Astrocyte (in vitro differentiated cells and primary cell): Measurements from ENCODE around the gene PEX11G. TPM values are rescaled to one million over a fixed set of nuclear protein-coding genes. Genes with fewer than 3 reads are reported as not detected.

Experiments used
- DNase-seq: peaks from one replicate; pipeline ENCODE4 v3.0.0-alpha.2; 2010; ENCODE audit warnings: low read depth
- FAIRE-seq: peaks from 2 replicates; lab custom pipeline; 2011; peaks lifted over from hg19 to GRCh38; lab: Jason Lieb, UNC
- H2AFZ ChIP-seq: 2 replicates; pipeline ENCODE4 v1.6.0; 2012; ENCODE audit warnings: low read depth, low read length, inconsistent platforms
- H3K27ac ChIP-seq: 2 replicates; pipeline ENCODE4 v1.5.1; 2011; ENCODE audit warnings: low read depth, low read length, inconsistent platforms
- H3K27me3 ChIP-seq: 2 replicates; pipeline ENCODE4 v1.6.0; 2011; ENCODE audit warnings: low read length, inconsistent platforms; ENCODE audit not compliant: insufficient read depth
- H3K36me3 ChIP-seq: 2 replicates; pipeline ENCODE4 v1.5.1; 2011; ENCODE audit warnings: low read length, inconsistent platforms; ENCODE audit not compliant: insufficient read depth
- H3K4me1 ChIP-seq: 2 replicates; pipeline ENCODE4 v1.5.1; 2011; ENCODE audit warnings: low read length, inconsistent platforms; ENCODE audit not compliant: insufficient read depth
- H3K4me2 ChIP-seq: 2 replicates; pipeline ENCODE4 v1.6.0; 2012; ENCODE audit warnings: low read length, inconsistent platforms
- H3K4me3 ChIP-seq: 2 replicates; pipeline ENCODE4 v1.5.1; 2011; ENCODE audit warnings: low read depth, mild to moderate bottlenecking, low read length, inconsistent platforms; ENCODE audit not compliant: insufficient read depth
- H3K79me2 ChIP-seq: 2 replicates; pipeline ENCODE4 v1.6.0; 2012; ENCODE audit warnings: mild to moderate bottlenecking, low read length, inconsistent platforms; ENCODE audit not compliant: insufficient read depth
- H3K9ac ChIP-seq: 2 replicates; pipeline ENCODE4 v1.6.0; 2012; ENCODE audit warnings: mild to moderate bottlenecking, low read length, inconsistent platforms
- H3K9me3 ChIP-seq: 2 replicates; pipeline ENCODE4 v1.5.1; 2012; ENCODE audit warnings: low read depth, mild to moderate bottlenecking, low read length, inconsistent platforms; ENCODE audit not compliant: insufficient read depth
- H4K20me1 ChIP-seq: 2 replicates; pipeline ENCODE4 v1.6.0; 2012; ENCODE audit warnings: low read length, inconsistent platforms; ENCODE audit not compliant: insufficient read depth
- H3K27ac Mint-ChIP-seq: one replicate; pipeline ENCODE4 v1.8.0; 2021; ENCODE audit warnings: mild to moderate bottlenecking, mixed read lengths; ENCODE audit not compliant: unreplicated experiment
- H3K27me3 Mint-ChIP-seq: one replicate; pipeline ENCODE4 v1.8.0; 2021; ENCODE audit warnings: low read depth, mixed read lengths; ENCODE audit not compliant: unreplicated experiment
- H3K36me3 Mint-ChIP-seq: one replicate; pipeline ENCODE4 v1.8.0; 2021; ENCODE audit warnings: low read depth, mixed read lengths; ENCODE audit not compliant: unreplicated experiment
- H3K4me1 Mint-ChIP-seq: one replicate; pipeline ENCODE4 v1.8.0; 2021; ENCODE audit warnings: low read depth, mixed read lengths; ENCODE audit not compliant: unreplicated experiment
- H3K4me3 Mint-ChIP-seq: one replicate; pipeline ENCODE4 v1.8.0; 2021; ENCODE audit warnings: mild to moderate bottlenecking, moderate library complexity, mixed read lengths; ENCODE audit not compliant: unreplicated experiment
- H3K9me3 Mint-ChIP-seq: one replicate; pipeline ENCODE4 v1.8.0; 2021; ENCODE audit warnings: mild to moderate bottlenecking, mixed read lengths; ENCODE audit not compliant: unreplicated experiment
- CTCF ChIP-seq: IDR thresholded peaks from 2 replicates; pipeline ENCODE4 v1.5.1; 2011; ENCODE audit warnings: low read depth, mild to moderate bottlenecking, inconsistent platforms, low read length, moderate library complexity; ENCODE audit not compliant: insufficient read depth
- EZH2 ChIP-seq: IDR thresholded peaks from 2 replicates; pipeline ENCODE4 v1.6.1; 2012; ENCODE audit warnings: mild to moderate bottlenecking, low read length, inconsistent platforms; ENCODE audit not compliant: insufficient read depth
- total RNA-seq: library from RNA; stranded (reverse); gene quantifications from 2 replicates; pipeline ENCODE4 v1.2.1, GENCODE V29; 2021

Gene PEX11G
- total RNA-seq, 1 donor from 2014 or later = 1.7 TPM

DNA sequence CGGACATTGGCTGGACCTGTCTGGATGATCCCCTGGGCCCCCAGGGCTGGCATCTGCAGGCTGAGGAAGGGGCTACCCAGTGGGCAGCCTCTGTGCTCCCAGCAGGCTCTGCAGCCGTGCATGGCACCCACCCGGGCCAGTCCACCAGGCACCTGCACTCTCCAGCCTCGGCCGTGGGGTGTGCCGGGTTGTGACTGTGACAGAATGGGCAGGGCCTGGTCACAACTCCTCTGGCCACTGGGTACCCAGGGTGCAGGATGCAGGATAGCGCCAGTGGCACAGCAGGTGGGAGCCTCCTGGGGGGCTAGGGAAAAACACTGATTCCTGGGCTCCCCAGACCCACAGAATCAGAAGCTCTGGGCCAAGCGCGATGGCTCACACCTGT, 10.0 kb downstream of the PEX11G start:
- no peak overlapping the region for H3K4me3 ChIP-seq
- FAIRE-seq (no peak), DNase-seq (no peak)
- peaks cover 6% of the 10 kb centered on the region for H3K4me1 Mint-ChIP-seq
- no peaks in the 10 kb centered on the region for H3K36me3 ChIP-seq
- no peaks in the 10 kb centered on the region for H3K9me3 ChIP-seq
- H3K27me3 Mint-ChIP-seq = no peaks in the 10 kb centered on the region
- H3K4me3 Mint-ChIP-seq = no peak overlapping the region
- no peaks in the 10 kb centered on the region for H3K9me3 Mint-ChIP-seq
- H3K27me3 ChIP-seq = no peaks in the 10 kb centered on the region
- H4K20me1 ChIP-seq = no peaks in the 10 kb centered on the region
- no peaks in the 10 kb centered on the region for H3K36me3 Mint-ChIP-seq
- peaks cover 9% of the 10 kb centered on the region for H3K4me1 ChIP-seq
- no peak overlapping the region for H2AFZ ChIP-seq
- H3K4me2 ChIP-seq = peak overlapping the region; percentile 16
- TF ChIP-seq EZH2 (no peak), CTCF (no peak)
- no peak overlapping the region for H3K9ac ChIP-seq
- H3K79me2 ChIP-seq = no peaks in the 10 kb centered on the region
- H3K27ac ChIP-seq = no peak overlapping the region
- H3K27ac Mint-ChIP-seq = no peak overlapping the region

- no peak overlapping the region for H3K4me3 Mint-ChIP-seq
These were observed 10.5 kb downstream of the PEX11G start for GRCh38 chr19:7478173-7478842.

More at GRCh38 chr19:7478173-7478842, 10.5 kb downstream of the PEX11G start:
- Histone ChIP-seq H3K4me1 (peaks cover 9% of the 10 kb centered on the region), H3K36me3 (no peaks in the 10 kb centered on the region), H3K27me3 (no peaks in the 10 kb centered on the region), H3K27ac (no peak overlapping the region), H2AFZ (no peak overlapping the region), H3K79me2 (no peaks in the 10 kb centered on the region), H3K4me2 (no peak overlapping the region), H4K20me1 (no peaks in the 10 kb centered on the region), H3K4me3 (no peak overlapping the region), H3K9me3 (no peaks in the 10 kb centered on the region), H3K9ac (no peak overlapping the region)
- Mint-ChIP-seq H3K27me3 (no peaks in the 10 kb centered on the region), H3K4me1 (peaks cover 6% of the 10 kb centered on the region), H3K9me3 (no peaks in the 10 kb centered on the region), H3K36me3 (no peaks in the 10 kb centered on the region), H3K27ac (no peak overlapping the region)
- TF ChIP-seq EZH2 = no peak
- no peak for TF ChIP-seq CTCF
- FAIRE-seq (no peak), DNase-seq (no peak)
